ENCODE results near the gene LNPEP.

The LNPEP gene

GRCh38 chr5:96922499-96923244 lies 13.2 kb upstream of the LNPEP start:
- no peak overlapping the region for H4K91ac ChIP-seq (ENCODE audit: low read depth, low read length, poor library complexity)
- H3K27me3 ChIP-seq (ENCODE audit: control insufficient read depth in 3 of 3, insufficient read depth in 3 of 3, low read depth in 1 of 3, low read length in 3 of 3): no peaks in the 10 kb centered on the region
- no peak overlapping the region for H3K18ac ChIP-seq (ENCODE audit: low read length)
- no CpG with 5 or more reads among the region's 12 CpGs for WGBS, 2 donors (ENCODE audit: extremely low coverage in 2 of 2, insufficient read length in 2 of 2, insufficient replicate concordance in 1 of 2)
- H3K4me1 ChIP-seq (ENCODE audit: control insufficient read depth in 2 of 2, insufficient read depth in 1 of 2, low read depth in 1 of 2, low read length in 2 of 2): peaks cover 2 to 8% of the 10 kb centered on the region in 2 donors
- H3K36me3 ChIP-seq (replicated peaks in 1 of 2; ENCODE audit: control insufficient read depth in 2 of 2, insufficient read depth in 2 of 2, low read length in 2 of 2): no peaks in the 10 kb centered on the region
- H3K4ac ChIP-seq (ENCODE audit: low read length): no peak overlapping the region
- no peak overlapping the region for H3K27ac ChIP-seq (replicated peaks; ENCODE audit: low read length)
- H3K9me3 ChIP-seq (replicated peaks in 1 of 2; ENCODE audit: control insufficient read depth in 2 of 2, insufficient read depth in 1 of 2, low read depth in 1 of 2, low read length in 2 of 2): no peaks in the 10 kb centered on the region
- H2BK15ac ChIP-seq (ENCODE audit: low read length): no peak overlapping the region
- H2AFZ ChIP-seq (ENCODE audit: low read length): peak overlapping the region; percentile 12
- H4K8ac ChIP-seq (ENCODE audit: low read depth, low read length): no peak overlapping the region
- no peak overlapping the region for H2BK5ac ChIP-seq (ENCODE audit: low read length)
- H3K9ac ChIP-seq (ENCODE audit: low read depth, low read length, poor library complexity): no peak overlapping the region
- H3K4me3 ChIP-seq (ENCODE audit: low read length in 2 of 2): no peak overlapping the region
- H3K23ac ChIP-seq (ENCODE audit: low read depth, low read length, poor library complexity): no peak overlapping the region
- H2AK5ac ChIP-seq (ENCODE audit: low read depth, low read length): no peak overlapping the region
- no peak overlapping the region for H3K14ac ChIP-seq (ENCODE audit: low read length)
- no peaks in the 10 kb centered on the region for H3K79me1 ChIP-seq (ENCODE audit: low read depth, low read length)
- H2BK12ac ChIP-seq (ENCODE audit: low read length): no peak overlapping the region
- no peak overlapping the region for H2BK120ac ChIP-seq (ENCODE audit: low read depth, low read length)
- DNase-seq (ENCODE audit: low spot score): no peak
- no peak overlapping the region for H3K4me2 ChIP-seq (ENCODE audit: insufficient read depth, low read length, poor library complexity, severe bottlenecking)

GRCh38 chr5:96924016-96924443 lies 11.8 kb upstream of the LNPEP start:
- H4K91ac ChIP-seq (ENCODE audit: low read depth, low read length, poor library complexity): no peak overlapping the region
- H2BK120ac ChIP-seq (ENCODE audit: low read depth, low read length): no peak overlapping the region
- no peak overlapping the region for H4K8ac ChIP-seq (ENCODE audit: low read depth, low read length)
- no peak overlapping the region for H3K23ac ChIP-seq (ENCODE audit: low read depth, low read length, poor library complexity)
- no peak overlapping the region for H3K27ac ChIP-seq (replicated peaks; ENCODE audit: low read length)
- no peak overlapping the region for H3K4ac ChIP-seq (ENCODE audit: low read length)
- H3K14ac ChIP-seq (ENCODE audit: low read length): no peak overlapping the region
- no peak overlapping the region for H3K9ac ChIP-seq (ENCODE audit: low read depth, low read length, poor library complexity)
- H2BK12ac ChIP-seq (ENCODE audit: low read length): no peak overlapping the region
- no peak overlapping the region for H3K4me2 ChIP-seq (ENCODE audit: insufficient read depth, low read length, poor library complexity, severe bottlenecking)
- no peak overlapping the region for H3K18ac ChIP-seq (ENCODE audit: low read length)
- H3K27me3 ChIP-seq (ENCODE audit: control insufficient read depth in 3 of 3, insufficient read depth in 3 of 3, low read depth in 1 of 3, low read length in 3 of 3): no peaks in the 10 kb centered on the region
- DNase-seq (ENCODE audit: low spot score): no peak
- peak overlapping the region; percentile 31 for H2AFZ ChIP-seq (ENCODE audit: low read length)
- H3K79me1 ChIP-seq (ENCODE audit: low read depth, low read length): no peaks in the 10 kb centered on the region
- H2BK15ac ChIP-seq (ENCODE audit: low read length): no peak overlapping the region
- no peaks in the 10 kb centered on the region for H3K9me3 ChIP-seq (replicated peaks in 1 of 2; ENCODE audit: control insufficient read depth in 2 of 2, insufficient read depth in 1 of 2, low read depth in 1 of 2, low read length in 2 of 2)
- WGBS, 2 donors (ENCODE audit: extremely low coverage in 2 of 2, insufficient read length in 2 of 2, insufficient replicate concordance in 1 of 2): no CpG with 5 or more reads among the region's 3 CpGs
- H2AK5ac ChIP-seq (ENCODE audit: low read depth, low read length): no peak overlapping the region
- peaks cover 2 to 8% of the 10 kb centered on the region in 2 donors for H3K4me1 ChIP-seq (ENCODE audit: control insufficient read depth in 2 of 2, insufficient read depth in 1 of 2, low read depth in 1 of 2, low read length in 2 of 2)
- no peaks in the 10 kb centered on the region for H3K36me3 ChIP-seq (replicated peaks in 1 of 2; ENCODE audit: control insufficient read depth in 2 of 2, insufficient read depth in 2 of 2, low read length in 2 of 2)
- H2BK5ac ChIP-seq (ENCODE audit: low read length): no peak overlapping the region
- no peak overlapping the region for H3K4me3 ChIP-seq (ENCODE audit: low read length in 2 of 2)

- no peak overlapping the region for H2BK120ac ChIP-seq (ENCODE audit: low read depth, low read length)
- no peak overlapping the region for H3K27ac ChIP-seq (replicated peaks; ENCODE audit: low read length)
- peaks cover 2 to 8% of the 10 kb centered on the region in 2 donors for H3K4me1 ChIP-seq (ENCODE audit: control insufficient read depth in 2 of 2, insufficient read depth in 1 of 2, low read depth in 1 of 2, low read length in 2 of 2)
- no peak overlapping the region for H3K18ac ChIP-seq (ENCODE audit: low read length)
- H3K23ac ChIP-seq (ENCODE audit: low read depth, low read length, poor library complexity): no peak overlapping the region
- DNase-seq (ENCODE audit: low spot score): no peak
- no peaks in the 10 kb centered on the region for H3K36me3 ChIP-seq (replicated peaks in 1 of 2; ENCODE audit: control insufficient read depth in 2 of 2, insufficient read depth in 2 of 2, low read length in 2 of 2)
- H3K14ac ChIP-seq (ENCODE audit: low read length): no peak overlapping the region
- H4K8ac ChIP-seq (ENCODE audit: low read depth, low read length): no peak overlapping the region
- H4K91ac ChIP-seq (ENCODE audit: low read depth, low read length, poor library complexity): no peak overlapping the region
- H3K79me1 ChIP-seq (ENCODE audit: low read depth, low read length): no peaks in the 10 kb centered on the region
- H2BK12ac ChIP-seq (ENCODE audit: low read length): no peak overlapping the region
- no peaks in the 10 kb centered on the region for H3K9me3 ChIP-seq (replicated peaks in 1 of 2; ENCODE audit: control insufficient read depth in 2 of 2, insufficient read depth in 1 of 2, low read depth in 1 of 2, low read length in 2 of 2)
- no peak overlapping the region for H3K4ac ChIP-seq (ENCODE audit: low read length)
- H3K9ac ChIP-seq (ENCODE audit: low read depth, low read length, poor library complexity): no peak overlapping the region
- no peak overlapping the region for H2BK5ac ChIP-seq (ENCODE audit: low read length)
- no CpG with 5 or more reads among the region's 1 CpG for WGBS, 2 donors (ENCODE audit: extremely low coverage in 2 of 2, insufficient read length in 2 of 2, insufficient replicate concordance in 1 of 2)
- no peak overlapping the region for H3K4me3 ChIP-seq (ENCODE audit: low read length in 2 of 2)
- H3K4me2 ChIP-seq (ENCODE audit: insufficient read depth, low read length, poor library complexity, severe bottlenecking): no peak overlapping the region
- H2AFZ ChIP-seq (ENCODE audit: low read length): no peak overlapping the region
- no peaks in the 10 kb centered on the region for H3K27me3 ChIP-seq (ENCODE audit: control insufficient read depth in 3 of 3, insufficient read depth in 3 of 3, low read depth in 1 of 3, low read length in 3 of 3)
- H2BK15ac ChIP-seq (ENCODE audit: low read length): no peak overlapping the region
- H2AK5ac ChIP-seq (ENCODE audit: low read depth, low read length): no peak overlapping the region
These were observed 9.6 kb upstream of the LNPEP start for GRCh38 chr5:96926276-96926675.

- no peak overlapping the region for H2BK120ac ChIP-seq (ENCODE audit: low read depth, low read length)
- no peak overlapping the region for H2BK5ac ChIP-seq (ENCODE audit: low read length)
- H3K4ac ChIP-seq (ENCODE audit: low read length): no peak overlapping the region
- no peak overlapping the region for H3K27ac ChIP-seq (replicated peaks; ENCODE audit: low read length)
- no peak overlapping the region for H3K18ac ChIP-seq (ENCODE audit: low read length)
- H3K36me3 ChIP-seq (replicated peaks in 1 of 2; ENCODE audit: control insufficient read depth in 2 of 2, insufficient read depth in 2 of 2, low read length in 2 of 2): no peaks in the 10 kb centered on the region
- H3K4me1 ChIP-seq (ENCODE audit: control insufficient read depth in 2 of 2, insufficient read depth in 1 of 2, low read depth in 1 of 2, low read length in 2 of 2): peaks cover 2 to 8% of the 10 kb centered on the region in 2 donors
- no peak overlapping the region for H4K91ac ChIP-seq (ENCODE audit: low read depth, low read length, poor library complexity)
- no peak overlapping the region for H2BK12ac ChIP-seq (ENCODE audit: low read length)
- H3K9me3 ChIP-seq (replicated peaks in 1 of 2; ENCODE audit: control insufficient read depth in 2 of 2, insufficient read depth in 1 of 2, low read depth in 1 of 2, low read length in 2 of 2): no peaks in the 10 kb centered on the region
- no peak overlapping the region for H3K23ac ChIP-seq (ENCODE audit: low read depth, low read length, poor library complexity)
- H2AK5ac ChIP-seq (ENCODE audit: low read depth, low read length): no peak overlapping the region
- H3K79me1 ChIP-seq (ENCODE audit: low read depth, low read length): no peaks in the 10 kb centered on the region
- no peaks in the 10 kb centered on the region for H3K27me3 ChIP-seq (ENCODE audit: control insufficient read depth in 3 of 3, insufficient read depth in 3 of 3, low read depth in 1 of 3, low read length in 3 of 3)
- H2BK15ac ChIP-seq (ENCODE audit: low read length): no peak overlapping the region
- H3K4me3 ChIP-seq (ENCODE audit: low read length in 2 of 2): no peak overlapping the region
- H3K14ac ChIP-seq (ENCODE audit: low read length): no peak overlapping the region
- H2AFZ ChIP-seq (ENCODE audit: low read length): no peak overlapping the region
- H3K4me2 ChIP-seq (ENCODE audit: insufficient read depth, low read length, poor library complexity, severe bottlenecking): no peak overlapping the region
- DNase-seq (ENCODE audit: low spot score): no peak
- no peak overlapping the region for H3K9ac ChIP-seq (ENCODE audit: low read depth, low read length, poor library complexity)
- H4K8ac ChIP-seq (ENCODE audit: low read depth, low read length): no peak overlapping the region
These were observed 8.9 kb upstream of the LNPEP start for GRCh38 chr5:96927008-96927407.

Data from neuronal stem cell (in vitro differentiated cells).